ENCODE results near the gene RBM39. TPM values are rescaled to one million over a fixed set of nuclear protein-coding genes. Genes with fewer than 3 reads are reported as not detected.

The RBM39 gene
- total and polyA plus RNA-seq, 2 of the 13 experiments (the other 11 are each of a cell fraction or from before 2014, with no cell fraction given), result 788 to 920 TPM

DNA sequence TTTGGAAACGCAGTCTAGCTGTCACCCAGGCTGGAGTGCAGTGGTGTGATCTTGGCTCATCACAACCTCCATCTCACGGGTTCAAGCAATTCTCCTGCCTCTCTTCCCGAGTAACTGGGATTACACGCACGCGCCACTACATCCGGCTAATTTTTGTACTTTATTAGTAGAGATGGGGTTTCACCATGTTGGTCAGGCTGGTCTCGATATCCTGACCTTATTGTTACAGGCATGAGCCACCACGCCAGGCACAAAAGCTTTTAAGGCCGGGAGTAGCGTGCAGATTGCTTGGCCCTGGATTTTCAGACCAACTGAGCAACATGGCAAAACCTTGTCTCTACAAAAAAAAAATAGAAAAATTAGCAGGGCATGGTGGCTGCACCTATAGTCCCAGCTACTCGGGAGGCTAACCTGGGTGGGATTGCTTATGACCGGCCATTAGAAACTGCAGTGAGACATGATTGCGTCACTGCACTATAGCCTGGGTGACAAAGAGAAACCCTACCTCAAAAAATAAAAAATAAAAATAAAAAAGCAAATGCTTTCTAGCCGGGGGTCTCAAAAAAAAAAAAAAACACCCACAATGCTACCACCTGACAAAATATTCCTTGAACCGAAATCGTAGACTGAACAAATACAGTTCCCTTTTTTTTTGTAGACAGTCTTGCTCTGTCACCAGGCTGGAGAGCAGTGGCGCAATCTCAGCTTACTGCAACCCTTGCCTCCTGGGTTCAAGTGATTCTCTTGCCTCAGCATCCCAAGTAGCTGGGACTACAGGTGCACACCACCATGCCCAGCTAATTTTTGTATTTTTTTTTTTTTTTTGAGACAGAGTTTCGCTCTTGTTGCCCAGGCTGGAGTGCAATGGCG lies 15.0 kb downstream of the RBM39 start (continued):
- TF ChIP-seq THRA (CRISPR knock-in tag; IDR thresholded peaks at IDR 0.05; ENCODE audit: borderline replicate concordance) (no peak), GTF2F1 (IDR thresholded peaks at IDR 0.05; ENCODE audit: low read length) (no peak), DR1 (CRISPR knock-in tag; IDR thresholded peaks at IDR 0.05) (no peak), ZFP36L1 (CRISPR knock-in tag; IDR thresholded peaks at IDR 0.05) (0 out of 2 replicates have a peak, but pooled peaks have one; percentile 30), ZNF431 (CRISPR knock-in tag; IDR thresholded peaks at IDR 0.05; ENCODE audit: borderline replicate concordance, low read depth) (no peak), ZNF501 (CRISPR knock-in tag; IDR thresholded peaks at IDR 0.05) (peak; percentile 38; the same call in 1 of the 2 replicates), NFYC (CRISPR knock-in tag; IDR thresholded peaks at IDR 0.05) (no peak), SATB2 (CRISPR knock-in tag; IDR thresholded peaks at IDR 0.05) (no peak), NFIB (CRISPR knock-in tag; IDR thresholded peaks at IDR 0.05; ENCODE audit: borderline replicate concordance) (no peak), TBL1XR1 (IDR thresholded peaks at IDR 0.05; ENCODE audit: borderline replicate concordance, low read length, partially characterized antibody) (no peak)
- TF ChIP-seq, protein P1, sequence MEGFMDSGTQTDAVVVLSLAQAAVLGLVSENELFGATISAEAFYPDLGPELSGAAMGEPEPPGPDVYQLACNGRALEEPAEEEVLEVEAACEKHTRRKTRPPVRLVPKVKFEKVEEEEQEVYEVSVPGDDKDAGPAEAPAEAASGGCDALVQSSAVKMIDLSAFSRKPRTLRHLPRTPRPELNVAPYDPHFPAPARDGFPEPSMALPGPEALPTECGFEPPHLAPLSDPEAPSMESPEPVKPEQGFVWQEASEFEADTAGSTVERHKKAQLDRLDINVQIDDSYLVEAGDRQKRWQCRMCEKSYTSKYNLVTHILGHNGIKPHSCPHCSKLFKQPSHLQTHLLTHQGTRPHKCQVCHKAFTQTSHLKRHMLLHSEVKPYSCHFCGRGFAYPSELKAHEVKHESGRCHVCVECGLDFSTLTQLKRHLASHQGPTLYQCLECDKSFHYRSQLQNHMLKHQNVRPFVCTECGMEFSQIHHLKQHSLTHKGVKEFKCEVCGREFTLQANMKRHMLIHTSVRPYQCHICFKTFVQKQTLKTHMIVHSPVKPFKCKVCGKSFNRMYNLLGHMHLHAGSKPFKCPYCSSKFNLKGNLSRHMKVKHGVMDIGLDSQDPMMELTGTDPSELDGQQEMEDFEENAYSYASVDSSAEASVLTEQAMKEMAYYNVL (CRISPR knock-in tag; IDR thresholded peaks at IDR 0.05; ENCODE audit: borderline replicate concordance), result no peak
